Measurements from ENCODE around the gene RIPK1.

- TF ChIP-seq CTCF (IDR thresholded peaks at IDR 0.05) (no peak), EZH2phosphoT487 (IDR thresholded peaks at IDR 0.05) (no peak), EZH2 (IDR thresholded peaks at IDR 0.05) (no peak)
Observed at GRCh38 chr6:3094815-3095214, 26.5 kb downstream of the RIPK1 start.
